ENCODE measurements around the gene ERI3. TPM values are rescaled to one million over a fixed set of nuclear protein-coding genes. Genes with fewer than 3 reads are reported as not detected.

ERI3 gene
- total RNA-seq, 1 donor from 2014 or later, result 70.7 TPM

- Mint-ChIP-seq H3K27me3 (ENCODE audit: low read depth) (no peaks in the 10 kb centered on the region), H3K4me3 (no peak overlapping the region), H3K27ac (no peak overlapping the region), H3K4me1 (no peaks in the 10 kb centered on the region), H3K9me3 (peaks cover 6% of the 10 kb centered on the region), H3K36me3 (peaks cover 31% of the 10 kb centered on the region)
- DNase-seq (ENCODE audit: low spot score in 2 of 2, unreplicated experiment in 2 of 2), result no peak
- no peak for TF ChIP-seq CTCF (IDR thresholded peaks at IDR 0.05; ENCODE audit: unreplicated experiment)
Observed at GRCh38 chr1:44229435-44230167, 125.5 kb downstream of the ERI3 start.

GRCh38 chr1:44228218-44228617 is 126.8 kb downstream of the ERI3 start:
- H3K27me3 Mint-ChIP-seq (ENCODE audit: low read depth), result no peaks in the 10 kb centered on the region
- peaks cover 27% of the 10 kb centered on the region for H3K36me3 Mint-ChIP-seq
- peaks cover 6% of the 10 kb centered on the region for H3K9me3 Mint-ChIP-seq
- TF ChIP-seq CTCF (IDR thresholded peaks at IDR 0.05; ENCODE audit: unreplicated experiment), result no peak
- no peak for DNase-seq (ENCODE audit: low spot score in 2 of 2, unreplicated experiment in 2 of 2)
- H3K4me3 Mint-ChIP-seq, result no peak overlapping the region
- H3K4me1 Mint-ChIP-seq, result no peaks in the 10 kb centered on the region
- H3K27ac Mint-ChIP-seq, result no peak overlapping the region

- H3K27me3 Mint-ChIP-seq (ENCODE audit: low read depth), result no peaks in the 10 kb centered on the region
- no peak overlapping the region for H3K27ac Mint-ChIP-seq
- no peak for DNase-seq (ENCODE audit: low spot score in 2 of 2, unreplicated experiment in 2 of 2)
- H3K9me3 Mint-ChIP-seq, result peaks cover 6% of the 10 kb centered on the region
- H3K4me1 Mint-ChIP-seq, result no peaks in the 10 kb centered on the region
- no peak for TF ChIP-seq CTCF (IDR thresholded peaks at IDR 0.05; ENCODE audit: unreplicated experiment)
- no peak overlapping the region for H3K4me3 Mint-ChIP-seq
- H3K36me3 Mint-ChIP-seq, result peaks cover 18% of the 10 kb centered on the region
Observed at GRCh38 chr1:44227211-44227610, 127.8 kb downstream of the ERI3 start.

- no peak for DNase-seq (ENCODE audit: low spot score in 2 of 2, unreplicated experiment in 2 of 2)
- Mint-ChIP-seq H3K4me1 (no peaks in the 10 kb centered on the region), H3K9me3 (peaks cover 6% of the 10 kb centered on the region), H3K36me3 (peaks cover 23% of the 10 kb centered on the region), H3K4me3 (no peak overlapping the region), H3K27me3 (ENCODE audit: low read depth) (no peaks in the 10 kb centered on the region), H3K27ac (no peak overlapping the region)
- no peak for TF ChIP-seq CTCF (IDR thresholded peaks at IDR 0.05; ENCODE audit: unreplicated experiment)
Observed at GRCh38 chr1:44225761-44226160, 129.3 kb downstream of the ERI3 start.

GRCh38 chr1:44223187-44223610 is 131.9 kb downstream of the ERI3 start:
- H3K27me3 Mint-ChIP-seq (ENCODE audit: low read depth), result no peaks in the 10 kb centered on the region
- no peaks in the 10 kb centered on the region for H3K4me1 Mint-ChIP-seq
- no peak for TF ChIP-seq CTCF (IDR thresholded peaks at IDR 0.05; ENCODE audit: unreplicated experiment)
- H3K9me3 Mint-ChIP-seq, result peaks cover 6% of the 10 kb centered on the region
- H3K4me3 Mint-ChIP-seq, result no peak overlapping the region
- peaks cover 28% of the 10 kb centered on the region for H3K36me3 Mint-ChIP-seq
- H3K27ac Mint-ChIP-seq, result no peak overlapping the region
- no peak for DNase-seq (ENCODE audit: low spot score in 2 of 2, unreplicated experiment in 2 of 2)

Data from mesothelial cell of epicardium (in vitro differentiated cells).